ENCODE measurements around the gene PSMC2.

The PSMC2 gene

DNA sequence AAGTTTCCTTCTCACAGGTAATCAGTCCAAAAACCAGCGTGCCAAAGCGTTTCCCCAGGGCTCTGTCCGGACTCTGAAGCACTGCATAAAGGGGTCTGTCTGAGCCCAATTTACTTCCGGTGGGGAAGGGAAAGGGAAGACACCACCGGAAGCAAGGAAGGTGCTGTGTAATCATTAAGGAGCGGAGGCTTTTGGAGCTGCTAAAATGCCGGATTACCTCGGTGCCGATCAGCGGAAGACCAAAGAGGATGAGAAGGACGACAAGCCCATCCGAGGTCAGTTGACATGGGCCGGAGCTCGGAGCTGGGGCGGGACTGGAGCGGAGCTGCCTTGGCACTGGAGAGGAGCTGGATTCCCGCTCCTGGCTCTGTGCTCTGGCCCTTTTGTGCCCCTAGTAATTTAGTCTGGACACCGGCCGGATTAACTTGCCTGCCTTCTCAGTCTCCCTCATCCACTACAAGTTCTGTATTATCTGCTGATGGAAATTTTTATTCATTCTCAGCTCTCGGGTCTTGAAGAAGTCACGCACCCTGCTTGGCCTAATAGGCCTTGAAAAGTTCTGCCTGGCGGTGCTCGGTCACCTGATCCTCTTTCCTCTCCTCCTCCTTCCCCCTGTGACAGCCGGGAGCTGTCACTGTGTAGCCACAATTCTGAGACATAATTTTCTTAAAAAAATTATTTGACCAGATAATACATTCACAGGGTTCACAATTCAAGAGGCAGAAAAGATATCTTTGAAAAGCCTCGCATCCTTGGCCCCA, at the start of gene PSMC2:
Gene PSMC2, plus strand, starts transcription at position 137 of the 761 bp plus-strand sequence. Its CDS starts 69 bp downstream, at position 206.
- DNase-seq, result peak; percentile 87 to 90 (median 89)

GRCh38 chr7:103297837-103298179, 49.6 kb upstream of the PSMC2 start:
- no peak for DNase-seq

- DNase-seq, result peak in 1 of 3 donors; percentile 12
These were observed 47.8 kb upstream of the PSMC2 start for GRCh38 chr7:103299660-103300059.

- peak; percentile 49 to 59 (median 53) for DNase-seq
These were observed 46.0 kb upstream of the PSMC2 start for GRCh38 chr7:103301441-103301840.

GRCh38 chr7:103307503-103308231, 39.8 kb upstream of the PSMC2 start:
- no peak for DNase-seq

- DNase-seq, result no peak
These were observed 32.6 kb upstream of the PSMC2 start for GRCh38 chr7:103314852-103315251.

DNA sequence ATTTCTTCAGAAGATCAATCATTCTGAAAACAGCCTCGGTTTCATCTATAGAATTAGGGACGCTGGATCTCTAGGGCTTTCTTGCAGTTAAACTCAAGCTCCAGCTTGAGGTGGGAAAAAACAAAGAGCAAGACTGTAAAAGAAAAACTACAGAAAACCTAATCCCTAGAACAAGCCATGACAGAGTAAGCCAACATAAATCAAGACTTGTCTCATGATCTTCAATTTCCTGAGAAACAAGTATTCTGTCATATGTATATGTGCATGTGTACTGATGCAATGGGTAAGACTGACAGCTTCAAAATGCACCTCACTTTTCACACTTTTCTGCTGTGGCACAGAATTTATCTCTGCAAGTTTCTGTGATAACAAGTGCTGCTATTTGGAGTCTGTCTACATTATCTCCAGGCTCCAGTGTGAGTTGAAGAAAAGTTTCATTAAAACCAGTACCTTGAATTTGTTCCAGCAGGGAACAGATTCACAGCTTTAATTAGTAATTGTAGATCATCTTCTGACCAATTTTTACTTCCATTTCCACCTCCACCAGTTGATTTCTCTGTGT, 31.0 kb upstream of the PSMC2 start:
- DNase-seq, result no peak

- no peak for DNase-seq
These were observed 30.4 kb upstream of the PSMC2 start for GRCh38 chr7:103317009-103317408.

- DNase-seq, result peak in 2 of 3 donors; percentile 22 to 34
These were observed 21.7 kb upstream of the PSMC2 start for GRCh38 chr7:103325744-103326143.

- DNase-seq, result peak; percentile 46 to 63 (median 60)
These were observed 10.7 kb upstream of the PSMC2 start for GRCh38 chr7:103336761-103337160.

GRCh38 chr7:103338864-103339263, 8.6 kb upstream of the PSMC2 start:
- DNase-seq, result no peak

DNA sequence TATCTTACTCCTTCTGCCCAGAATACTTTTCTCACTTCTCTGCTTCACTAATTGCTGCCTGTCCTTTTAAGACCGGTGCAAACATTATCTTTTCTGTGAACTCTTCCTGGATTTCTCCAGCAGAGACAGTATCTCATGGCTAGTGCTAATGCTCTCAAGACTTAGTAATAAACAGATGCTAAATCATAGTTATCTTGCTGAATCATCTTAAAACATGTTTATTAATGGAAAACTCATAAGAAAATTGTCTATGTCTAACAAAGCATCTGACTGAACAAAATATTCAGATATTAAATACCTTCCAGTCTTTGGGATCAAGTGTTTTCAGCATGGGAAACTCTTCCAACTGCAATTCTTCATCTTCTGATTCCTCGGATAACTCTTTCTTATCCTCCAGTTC, 6.0 kb upstream of the PSMC2 start:
- DNase-seq, result no peak

GRCh38 chr7:103343332-103343731, 4.1 kb upstream of the PSMC2 start:
- DNase-seq, result no peak

GRCh38 chr7:103343758-103344452, 3.5 kb upstream of the PSMC2 start:
- DNase-seq, result peak; percentile 46 to 55 (median 47)

DNA sequence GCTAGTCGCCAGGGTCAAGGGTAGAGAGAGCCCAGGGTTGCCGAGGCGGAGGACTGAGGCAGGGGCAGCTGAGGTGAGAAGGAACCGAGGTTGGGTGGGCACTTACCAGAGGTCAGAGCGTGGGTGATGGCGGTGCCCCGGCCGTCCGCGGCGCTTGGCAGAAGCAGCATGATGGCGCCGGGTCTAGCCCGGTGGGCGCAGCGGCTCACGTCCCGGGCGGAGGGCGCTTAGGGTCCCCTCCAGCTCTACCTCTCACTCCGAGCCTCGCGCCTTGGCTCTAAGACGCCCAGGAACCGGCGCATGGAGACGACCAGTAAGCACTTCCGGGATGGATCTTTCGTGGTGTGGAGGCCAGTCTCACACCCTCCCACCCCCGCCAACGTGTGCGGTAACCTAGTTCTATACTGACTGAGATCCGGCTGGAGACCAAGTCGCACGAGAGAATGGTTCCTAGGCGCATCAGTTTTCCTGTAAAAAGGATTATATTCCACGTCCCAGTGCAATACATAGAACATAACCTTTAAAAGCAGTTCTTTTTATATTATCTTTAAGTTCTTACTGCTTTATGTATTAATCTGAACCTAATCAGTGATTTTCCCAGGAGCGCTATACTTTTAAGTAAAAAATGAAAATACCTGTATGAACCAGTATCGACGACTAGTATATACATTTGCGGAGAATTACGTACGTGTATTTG, 2.8 kb upstream of the PSMC2 start, which contains the start of gene DNAJC2:
Gene DNAJC2, minus strand, starts transcription at position 315 of the 697 bp plus-strand sequence. Its CDS starts 145 bp downstream, at position 170.
- DNase-seq, result peak; percentile 91 to 94 (median 94)

- DNase-seq, result no peak
These were observed 1.0 kb upstream of the PSMC2 start for GRCh38 chr7:103346396-103346795.

DNA sequence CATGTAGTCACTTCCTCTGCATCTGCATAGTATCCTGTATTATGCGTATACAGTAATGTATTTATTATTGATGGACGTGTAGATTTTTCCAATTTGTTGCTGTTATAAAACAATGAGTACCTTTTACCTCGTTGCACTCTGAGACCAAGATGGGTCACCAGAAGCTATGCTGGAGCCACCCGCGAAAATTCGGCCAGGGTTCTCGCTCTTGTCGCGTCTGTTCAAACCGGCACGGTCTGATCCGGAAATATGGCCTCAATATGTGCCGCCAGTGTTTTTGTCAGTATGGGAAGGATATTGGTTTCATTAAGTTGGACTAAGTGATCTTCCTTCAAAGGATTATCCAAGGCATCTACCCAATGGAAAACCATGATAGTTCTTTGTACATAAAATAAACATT, 1.0 kb downstream of the PSMC2 start:
- DNase-seq, result peak in 1 of 3 donors; percentile 6

DNA sequence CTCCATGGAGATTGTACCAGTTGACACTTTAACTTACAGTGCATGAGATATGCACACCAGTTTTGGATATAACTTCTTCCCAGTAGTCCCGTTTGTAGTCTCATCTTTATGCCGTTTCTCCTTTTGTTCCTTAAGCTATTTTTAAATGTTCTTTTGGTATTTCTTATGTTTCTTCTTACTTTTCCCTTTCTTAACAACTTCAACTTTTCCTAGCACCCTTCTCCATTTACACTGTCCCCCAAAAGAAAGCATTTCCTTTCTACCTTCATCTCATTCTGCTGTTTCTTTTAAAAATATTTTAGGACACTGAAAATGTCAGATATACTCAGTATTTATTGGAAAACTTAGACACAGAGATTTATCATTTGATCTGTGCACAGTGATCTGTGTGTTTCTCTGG, 1.5 kb downstream of the PSMC2 start:
- DNase-seq, result no peak

- peak; percentile 6 to 30 (median 20) for DNase-seq
These were observed 2.4 kb downstream of the PSMC2 start for GRCh38 chr7:103349805-103350204.

- no peak for DNase-seq
These were observed 22.0 kb downstream of the PSMC2 start for GRCh38 chr7:103369432-103369831.

GRCh38 chr7:103373866-103374643, 26.6 kb downstream of the PSMC2 start:
- DNase-seq, result no peak

Measured in suppressor macrophage treated with lipopolysaccharide for 1 hour (primary cell).